22Rv1 (cell line): ENCODE measurements around the gene RBM10.
"Not testable (repeated sequence)": the region's sequence is repeated elsewhere in the genome, so short reads cannot be mapped to it uniquely, and the experiment has no call there.

Experiments
- H3K27ac ChIP-seq: fragments of 450-650 bp; 2 replicates; pipeline ENCODE4 v1.5.1; 2017
- CTCF ChIP-seq: fragments of 450-650 bp; IDR thresholded peaks from 2 replicates; pipeline ENCODE4 v1.5.1; 2017; ENCODE audit warnings: mild to moderate bottlenecking
- ZFX ChIP-seq: fragments of 450-650 bp; IDR thresholded peaks from 2 replicates; pipeline ENCODE4 v1.6.1; 2017; ENCODE audit warnings: antibody characterized with exemption, borderline replicate concordance

The RBM10 gene, protein sequence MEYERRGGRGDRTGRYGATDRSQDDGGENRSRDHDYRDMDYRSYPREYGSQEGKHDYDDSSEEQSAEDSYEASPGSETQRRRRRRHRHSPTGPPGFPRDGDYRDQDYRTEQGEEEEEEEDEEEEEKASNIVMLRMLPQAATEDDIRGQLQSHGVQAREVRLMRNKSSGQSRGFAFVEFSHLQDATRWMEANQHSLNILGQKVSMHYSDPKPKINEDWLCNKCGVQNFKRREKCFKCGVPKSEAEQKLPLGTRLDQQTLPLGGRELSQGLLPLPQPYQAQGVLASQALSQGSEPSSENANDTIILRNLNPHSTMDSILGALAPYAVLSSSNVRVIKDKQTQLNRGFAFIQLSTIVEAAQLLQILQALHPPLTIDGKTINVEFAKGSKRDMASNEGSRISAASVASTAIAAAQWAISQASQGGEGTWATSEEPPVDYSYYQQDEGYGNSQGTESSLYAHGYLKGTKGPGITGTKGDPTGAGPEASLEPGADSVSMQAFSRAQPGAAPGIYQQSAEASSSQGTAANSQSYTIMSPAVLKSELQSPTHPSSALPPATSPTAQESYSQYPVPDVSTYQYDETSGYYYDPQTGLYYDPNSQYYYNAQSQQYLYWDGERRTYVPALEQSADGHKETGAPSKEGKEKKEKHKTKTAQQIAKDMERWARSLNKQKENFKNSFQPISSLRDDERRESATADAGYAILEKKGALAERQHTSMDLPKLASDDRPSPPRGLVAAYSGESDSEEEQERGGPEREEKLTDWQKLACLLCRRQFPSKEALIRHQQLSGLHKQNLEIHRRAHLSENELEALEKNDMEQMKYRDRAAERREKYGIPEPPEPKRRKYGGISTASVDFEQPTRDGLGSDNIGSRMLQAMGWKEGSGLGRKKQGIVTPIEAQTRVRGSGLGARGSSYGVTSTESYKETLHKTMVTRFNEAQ

GRCh38 chrX:47144626-47145394 is at the start of gene RBM10, which contains the start of gene NDUFB11:
Gene RBM10, plus strand, starts transcription at chrX:47145221. Its CDS starts 2,261 bp downstream, at chrX:47147482.
Gene NDUFB11, minus strand, starts transcription at chrX:47144702. Its CDS starts 23 bp downstream, at chrX:47144679.
- peak within 1 kb of the TSS; percentile 92 for H3K27ac ChIP-seq
- TF ChIP-seq ZFX (no peak), CTCF (peak; percentile 74)

- TF ChIP-seq CTCF (no peak), ZFX (no peak)
- H3K27ac ChIP-seq, result no peak overlapping the region
Observed at GRCh38 chrX:47097018-47097417, 48.0 kb upstream of the RBM10 start.

DNA sequence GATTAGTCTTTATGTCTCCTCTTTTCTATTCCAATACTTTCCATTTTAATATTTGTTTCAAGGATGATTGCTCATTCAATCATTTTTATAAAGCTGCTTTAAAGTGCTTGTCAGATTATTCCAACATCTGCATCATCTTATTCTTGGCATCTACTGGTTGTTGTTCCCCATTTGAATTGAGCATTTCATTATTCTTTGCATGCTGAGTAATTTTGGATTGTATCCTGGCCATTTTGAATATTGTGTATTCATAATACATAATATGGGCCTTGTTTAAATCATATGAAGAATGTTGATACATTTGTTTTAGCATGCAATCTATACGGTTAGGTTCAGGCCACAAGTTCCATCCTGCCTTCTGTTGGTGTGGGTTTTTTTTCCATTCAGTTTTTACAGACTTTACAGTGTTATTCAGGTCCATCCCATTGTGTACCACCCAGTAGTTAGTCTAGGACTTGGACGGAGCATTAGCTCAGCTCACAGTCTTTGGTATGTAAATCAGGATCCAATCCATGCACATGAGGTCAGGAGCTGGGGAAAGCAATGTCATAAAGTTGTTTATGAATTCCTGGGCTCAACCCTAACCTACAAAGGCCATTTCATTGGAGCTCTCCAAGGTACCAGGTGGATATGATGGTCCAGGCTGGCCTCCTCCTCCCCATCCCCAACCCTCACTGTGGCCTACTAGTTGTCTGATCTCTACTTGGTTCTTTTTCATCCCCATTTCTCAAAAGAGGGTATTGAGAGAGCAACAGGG is 46.5 kb upstream of the RBM10 start:
- no peak for TF ChIP-seq ZFX
- TF ChIP-seq CTCF, result no peak
- no peak overlapping the region for H3K27ac ChIP-seq

- TF ChIP-seq CTCF (no peak), ZFX (no peak)
- no peak overlapping the region for H3K27ac ChIP-seq
Observed at GRCh38 chrX:47101206-47101605, 43.8 kb upstream of the RBM10 start.

- not testable (repeated sequence) for H3K27ac ChIP-seq
Observed at GRCh38 chrX:47110936-47111615, 33.9 kb upstream of the RBM10 start.

DNA sequence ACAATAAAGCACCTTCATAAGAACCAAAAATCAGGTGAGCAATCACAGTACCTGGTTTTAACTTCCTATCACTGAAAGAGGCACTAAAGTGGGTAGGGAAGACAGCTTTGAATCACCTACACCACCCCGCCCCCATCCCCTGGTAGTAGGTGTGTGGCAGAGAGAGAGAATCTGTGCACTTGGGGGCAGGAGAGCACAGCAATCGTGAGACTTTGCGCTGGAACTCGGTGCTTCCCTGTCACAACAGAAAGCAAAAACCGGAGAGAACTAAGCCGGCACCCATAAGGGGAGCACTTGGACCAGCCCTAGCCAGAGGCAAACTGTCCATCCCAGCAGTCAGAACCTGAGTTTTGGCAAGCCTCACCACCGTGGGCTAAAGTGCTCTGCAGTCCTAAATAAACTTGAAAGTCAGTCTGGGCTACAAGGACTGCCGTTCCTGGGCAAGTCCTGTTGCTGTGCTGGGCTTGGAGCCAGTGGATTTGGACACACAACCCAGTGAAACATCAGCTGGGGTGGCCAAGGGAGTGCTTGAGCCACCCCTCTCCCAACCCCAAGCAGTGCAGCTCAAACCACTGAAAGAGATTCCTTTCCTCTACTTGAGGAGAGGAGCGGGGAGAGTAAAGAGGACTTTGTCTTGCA is 32.6 kb upstream of the RBM10 start:
- no peak overlapping the region for H3K27ac ChIP-seq
- TF ChIP-seq ZFX (no peak), CTCF (no peak)

- not testable (repeated sequence) for H3K27ac ChIP-seq
Observed at GRCh38 chrX:47116551-47117110, 28.4 kb upstream of the RBM10 start.

- not testable (repeated sequence) for H3K27ac ChIP-seq
Observed at GRCh38 chrX:47124466-47124865, 20.6 kb upstream of the RBM10 start.
